HL-60 (cell line): ENCODE results near the gene CACFD1.

Experiments used
- DNase-seq, 2 experiments: peaks; one replicate each; pipeline ENCODE4 v3.0.0-alpha.2; 2010 to 2020; ENCODE audit warnings: low read depth in 1 of 2, low spot score in 1 of 2
- H3K27ac ChIP-seq: fragments of 250-450 bp; sonication (Bioruptor Pico); replicated peaks from 2 replicates; pipeline ENCODE4 v1.5.1; 2020; ENCODE audit warnings: mild to moderate bottlenecking, moderate library complexity
- H3K27me3 ChIP-seq: fragments of 250-450 bp; sonication (Bioruptor Pico); 2 replicates; pipeline ENCODE4 v1.5.1; 2021; ENCODE audit warnings: mild to moderate bottlenecking, moderate library complexity; ENCODE audit not compliant: insufficient read depth, poor library complexity, severe bottlenecking
- H3K4me3 ChIP-seq: replicated peaks from 2 replicates; pipeline ENCODE4 v1.5.1; 2011; ENCODE audit warnings: mild to moderate bottlenecking, control low read depth, low read length; ENCODE audit not compliant: insufficient read depth
- CTCF ChIP-seq: IDR thresholded peaks from one replicate; pipeline ENCODE4 v1.5.1; 2011; ENCODE audit warnings: low read length, control low read depth, inconsistent platforms; ENCODE audit not compliant: insufficient read depth
- GABPA ChIP-seq: IDR thresholded peaks from 2 replicates; pipeline ENCODE4 v1.6.1; 2012; ENCODE audit warnings: low read depth
- POLR2AphosphoS5 ChIP-seq: IDR thresholded peaks from 2 replicates; pipeline ENCODE4 v1.6.1; 2012; ENCODE audit warnings: low read depth
- REST ChIP-seq: IDR thresholded peaks from 2 replicates; pipeline ENCODE4 v1.6.1; 2012; ENCODE audit warnings: low read depth; ENCODE audit not compliant: insufficient replicate concordance
- SPI1 ChIP-seq: IDR thresholded peaks from 2 replicates; pipeline ENCODE4 v1.6.1; 2012; ENCODE audit warnings: low read depth, mild to moderate bottlenecking, borderline replicate concordance

CACFD1 gene

DNA sequence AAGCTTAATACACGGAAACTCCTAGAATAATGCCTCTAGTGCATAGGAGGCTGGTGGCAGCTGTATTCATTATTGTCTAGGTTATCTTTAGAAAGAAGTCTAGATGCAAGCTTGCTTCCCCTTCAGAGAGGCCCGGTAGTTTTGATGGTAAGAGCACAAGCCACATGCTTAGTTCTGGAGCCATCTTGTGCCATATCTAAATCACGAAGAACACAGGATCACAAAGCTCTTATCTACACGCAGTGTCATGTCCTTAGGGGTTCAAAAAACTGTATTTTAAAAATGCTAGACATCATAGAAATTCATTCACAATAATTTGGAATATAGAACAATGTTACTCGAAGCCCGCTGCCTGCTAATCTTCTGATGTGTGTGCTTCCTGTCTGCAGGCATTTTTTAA, 6.2 kb downstream of the CACFD1 start:
- Histone ChIP-seq H3K27me3 (peaks cover 5% of the 10 kb centered on the region), H3K27ac (no peak overlapping the region), H3K4me3 (no peak overlapping the region)
- TF ChIP-seq GABPA (no peak), SPI1 (no peak), POLR2AphosphoS5 (no peak), REST (no peak), CTCF (no peak)
- no peak for DNase-seq

- TF ChIP-seq SPI1, result no peak
- no peak for TF ChIP-seq GABPA
- TF ChIP-seq REST, result no peak
- no peak for TF ChIP-seq CTCF
- TF ChIP-seq POLR2AphosphoS5, result no peak
- Histone ChIP-seq H3K27me3 (peaks cover 3% of the 10 kb centered on the region), H3K4me3 (no peak overlapping the region), H3K27ac (no peak overlapping the region)
- no peak for DNase-seq
Measured at GRCh38 chr9:133467101-133467500, 7.3 kb downstream of the CACFD1 start.

GRCh38 chr9:133468374-133468773, 8.6 kb downstream of the CACFD1 start:
- peaks cover 2% of the 10 kb centered on the region for H3K27me3 ChIP-seq
- no peak for DNase-seq
- no peak overlapping the region for H3K27ac ChIP-seq
- TF ChIP-seq REST (no peak), POLR2AphosphoS5 (no peak), CTCF (no peak), SPI1 (no peak), GABPA (no peak)
- H3K4me3 ChIP-seq, result no peak overlapping the region
